ENCODE data around the gene LMF1. TPM values are rescaled to one million over a fixed set of nuclear protein-coding genes. Genes with fewer than 3 reads are reported as not detected.

The LMF1 gene
- total and polyA plus RNA-seq, 2 of the 13 experiments (the other 11 are each of a cell fraction or from before 2014, with no cell fraction given) = 6.8 to 8.5 TPM

GRCh38 chr16:970766-971581, at the start of gene LMF1 (continued):
- TF ChIP-seq ZNF18 (CRISPR knock-in tag; IDR thresholded peaks at IDR 0.05; ENCODE audit: insufficient replicate concordance) = peak; percentile 70
- no peak for TF ChIP-seq GZF1 (CRISPR knock-in tag; IDR thresholded peaks at IDR 0.05)
- no peak for TF ChIP-seq ZNF777 (CRISPR knock-in tag; IDR thresholded peaks at IDR 0.05)
- peak; percentile 58 for TF ChIP-seq PTBP1 (IDR thresholded peaks at IDR 0.05; ENCODE audit: low read depth, low read length, poor library complexity, severe bottlenecking)
- no peak for TF ChIP-seq TAF15 (IDR thresholded peaks at IDR 0.05; ENCODE audit: low read depth, low read length, poor library complexity, severe bottlenecking)
- TF ChIP-seq NFRKB (IDR thresholded peaks at IDR 0.05) = no peak
- TF ChIP-seq ZNF780A (CRISPR knock-in tag; IDR thresholded peaks at IDR 0.05) = no peak
- TF ChIP-seq ZNF207 (IDR thresholded peaks at IDR 0.05; ENCODE audit: borderline replicate concordance) = no peak
- TF ChIP-seq ZNF616 (CRISPR knock-in tag; IDR thresholded peaks at IDR 0.05; ENCODE audit: low read depth) = no peak
- no peak for TF ChIP-seq BCL3 (CRISPR knock-in tag; IDR thresholded peaks at IDR 0.05)
- TF ChIP-seq ZFP36L2 (CRISPR knock-in tag; IDR thresholded peaks at IDR 0.05) = no peak
- TF ChIP-seq SRY (CRISPR knock-in tag; IDR thresholded peaks at IDR 0.05) = peak; percentile 53; the same call in 1 of the 2 replicates
- TF ChIP-seq ERF (CRISPR knock-in tag; IDR thresholded peaks at IDR 0.05) = peak; percentile 78; the same call in 1 of the 2 replicates
- peak; percentile 40 for TF ChIP-seq XRCC5 (optimal IDR thresholded peaks at IDR 0.05; ENCODE audit: low read length)
- peak; percentile 83; the same call in 1 of the 2 replicates for TF ChIP-seq TIGD3 (CRISPR knock-in tag; IDR thresholded peaks at IDR 0.05; ENCODE audit: borderline replicate concordance)
- peak; percentile 81; the same call in 1 of the 2 replicates for TF ChIP-seq ZNF230 (CRISPR knock-in tag; IDR thresholded peaks at IDR 0.05)
- TF ChIP-seq ZNF281 (CRISPR knock-in tag; IDR thresholded peaks at IDR 0.05; ENCODE audit: borderline replicate concordance) = 0 out of 2 replicates have a peak, but pooled peaks have one; percentile 35
- TF ChIP-seq ZNF432 (CRISPR knock-in tag; IDR thresholded peaks at IDR 0.05; ENCODE audit: borderline replicate concordance) = no peak
- no peak for TF ChIP-seq ZNF749 (CRISPR knock-in tag; IDR thresholded peaks at IDR 0.05; ENCODE audit: borderline replicate concordance)
- TF ChIP-seq NR2F1 (CRISPR knock-in tag; IDR thresholded peaks at IDR 0.05) = no peak

All from HepG2 (cell line).